GM12875 (cell line): Measurements from ENCODE around the gene FAM168A.

Experiments used
- H3K4me3 ChIP-seq: one replicate; pipeline ENCODE4 v1.5.1; 2011; ENCODE audit warnings: low read depth, low read length, control low read depth
- TF ChIP-seq, protein P1 (sequence below): IDR thresholded peaks from 2 replicates; pipeline ENCODE4 v1.5.1; 2011; ENCODE audit warnings: low read depth, mild to moderate bottlenecking, control low read depth, inconsistent platforms, low read length, moderate library complexity, borderline replicate concordance; ENCODE audit not compliant: insufficient read depth

Gene FAM168A

DNA sequence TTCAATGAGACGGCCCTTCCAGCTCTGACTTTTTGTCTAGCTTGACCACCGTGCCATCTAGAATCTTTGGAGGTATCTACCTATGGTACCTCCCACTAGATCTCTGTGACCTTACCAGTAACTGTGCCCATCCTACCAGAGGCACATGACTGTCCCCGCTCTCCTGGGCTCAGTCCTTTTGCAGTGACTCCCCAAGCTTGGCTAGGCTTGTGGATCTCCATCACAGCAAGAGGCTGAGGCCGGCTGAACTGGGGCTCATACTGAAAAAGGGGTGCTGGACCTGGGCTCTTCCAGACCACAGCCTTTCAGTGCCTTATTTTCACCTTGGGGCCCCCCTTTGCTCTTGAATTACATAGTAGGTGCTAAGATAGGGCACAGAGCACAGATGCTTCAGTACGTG lies 194.4 kb downstream of the FAM168A start:
- TF ChIP-seq, protein P1, sequence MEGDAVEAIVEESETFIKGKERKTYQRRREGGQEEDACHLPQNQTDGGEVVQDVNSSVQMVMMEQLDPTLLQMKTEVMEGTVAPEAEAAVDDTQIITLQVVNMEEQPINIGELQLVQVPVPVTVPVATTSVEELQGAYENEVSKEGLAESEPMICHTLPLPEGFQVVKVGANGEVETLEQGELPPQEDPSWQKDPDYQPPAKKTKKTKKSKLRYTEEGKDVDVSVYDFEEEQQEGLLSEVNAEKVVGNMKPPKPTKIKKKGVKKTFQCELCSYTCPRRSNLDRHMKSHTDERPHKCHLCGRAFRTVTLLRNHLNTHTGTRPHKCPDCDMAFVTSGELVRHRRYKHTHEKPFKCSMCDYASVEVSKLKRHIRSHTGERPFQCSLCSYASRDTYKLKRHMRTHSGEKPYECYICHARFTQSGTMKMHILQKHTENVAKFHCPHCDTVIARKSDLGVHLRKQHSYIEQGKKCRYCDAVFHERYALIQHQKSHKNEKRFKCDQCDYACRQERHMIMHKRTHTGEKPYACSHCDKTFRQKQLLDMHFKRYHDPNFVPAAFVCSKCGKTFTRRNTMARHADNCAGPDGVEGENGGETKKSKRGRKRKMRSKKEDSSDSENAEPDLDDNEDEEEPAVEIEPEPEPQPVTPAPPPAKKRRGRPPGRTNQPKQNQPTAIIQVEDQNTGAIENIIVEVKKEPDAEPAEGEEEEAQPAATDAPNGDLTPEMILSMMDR: no peak
- no peak overlapping the region for H3K4me3 ChIP-seq

DNA sequence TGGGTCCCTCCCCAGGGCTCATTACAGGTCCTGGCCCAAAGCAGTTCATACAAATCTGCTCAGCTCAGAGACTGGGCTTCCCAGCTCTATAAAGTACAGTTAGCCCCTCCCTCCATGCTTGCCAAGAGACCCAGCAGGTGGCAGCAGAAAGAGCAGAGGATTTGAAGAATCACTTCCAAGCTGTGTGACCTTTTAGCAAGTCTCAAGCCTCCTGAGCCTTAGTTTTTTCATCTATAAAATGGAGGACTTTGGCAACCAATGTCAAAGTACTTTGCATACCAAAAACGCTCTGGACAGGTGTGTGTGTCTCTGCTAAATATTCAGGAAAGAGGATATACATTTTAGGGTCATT lies 195.1 kb downstream of the FAM168A start:
- TF ChIP-seq, protein P1: 0 out of 2 replicates have a peak, but pooled peaks have one; percentile 40
- H3K4me3 ChIP-seq: no peak overlapping the region

DNA sequence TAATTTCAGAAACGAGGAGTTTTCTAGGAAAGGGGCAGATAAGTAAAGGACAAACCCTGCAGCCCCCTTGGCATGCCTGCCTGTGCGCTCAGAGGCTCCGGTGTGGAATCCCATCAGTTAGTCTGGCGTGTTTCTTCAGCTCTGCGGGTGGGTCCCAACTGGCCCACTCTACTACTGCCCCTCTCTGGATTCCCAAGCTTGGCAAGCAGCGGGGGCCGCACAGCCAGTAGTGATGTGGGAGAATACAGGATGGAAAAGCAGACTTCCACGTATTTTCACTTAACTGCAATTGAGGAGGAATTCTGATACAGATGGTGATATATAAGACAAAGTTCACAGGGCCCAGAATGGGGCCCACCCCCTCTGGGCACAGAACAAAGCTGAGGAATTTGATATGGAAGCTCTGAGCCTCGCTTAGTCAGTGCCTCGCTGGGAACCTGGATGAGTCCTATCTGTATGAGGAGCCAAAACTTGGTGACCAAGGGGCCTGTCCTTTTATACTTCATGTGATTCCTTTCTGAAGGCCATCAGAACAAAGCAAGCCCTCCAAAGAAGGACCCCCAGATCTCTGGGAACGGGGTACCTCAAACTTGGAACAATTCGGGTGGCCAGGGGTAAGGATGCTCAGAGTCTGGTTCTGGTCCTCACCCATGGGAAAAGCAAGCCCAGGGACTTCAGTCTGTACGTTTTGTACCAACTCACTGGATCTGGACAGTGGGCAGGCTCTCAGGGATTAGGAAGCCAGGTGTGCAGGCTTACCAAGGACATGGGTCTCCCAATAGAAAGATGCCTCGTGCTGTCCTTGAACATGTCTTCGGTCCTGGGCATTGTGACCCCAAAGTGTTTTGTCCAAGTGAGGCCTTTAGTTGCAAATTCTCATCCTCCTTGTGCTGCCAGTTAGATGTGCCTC lies 195.7 kb downstream of the FAM168A start:
- no peak overlapping the region for H3K4me3 ChIP-seq
- TF ChIP-seq, protein P1: no peak

DNA sequence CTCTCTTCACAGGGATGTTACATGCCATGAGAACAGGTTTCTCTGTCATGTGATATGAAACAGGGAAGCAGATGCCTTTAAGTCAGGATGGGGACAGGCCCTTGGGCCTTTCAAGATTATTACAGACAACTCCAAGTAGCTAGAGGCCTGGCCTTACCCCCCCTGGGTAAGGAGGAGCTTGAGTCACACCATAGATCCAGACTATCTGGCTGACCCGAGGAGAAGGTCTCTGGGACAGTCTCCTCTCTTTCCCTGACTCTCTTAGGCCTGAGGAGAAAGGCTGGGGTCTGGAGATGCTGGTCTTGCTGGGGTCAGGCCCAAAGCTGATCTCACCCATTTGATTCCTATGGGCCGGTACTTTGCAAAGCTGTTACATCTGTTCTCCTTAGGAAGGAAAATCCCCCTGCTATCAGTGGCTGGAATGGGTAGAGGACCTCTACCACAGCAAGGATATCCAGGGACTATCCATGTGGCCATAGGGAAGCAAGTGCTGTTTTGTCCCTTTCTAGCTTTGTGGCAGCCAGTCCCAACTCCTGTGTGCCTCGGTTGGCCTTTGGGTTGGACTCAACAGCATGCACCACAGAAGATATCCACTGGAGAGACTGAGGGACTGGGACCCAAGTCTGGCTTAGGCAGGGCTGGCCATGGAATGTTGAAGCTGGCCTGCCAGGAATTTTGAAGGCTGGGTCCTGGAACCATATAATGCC lies 196.5 kb downstream of the FAM168A start:
- TF ChIP-seq, protein P1: no peak
- H3K4me3 ChIP-seq: no peak overlapping the region

DNA sequence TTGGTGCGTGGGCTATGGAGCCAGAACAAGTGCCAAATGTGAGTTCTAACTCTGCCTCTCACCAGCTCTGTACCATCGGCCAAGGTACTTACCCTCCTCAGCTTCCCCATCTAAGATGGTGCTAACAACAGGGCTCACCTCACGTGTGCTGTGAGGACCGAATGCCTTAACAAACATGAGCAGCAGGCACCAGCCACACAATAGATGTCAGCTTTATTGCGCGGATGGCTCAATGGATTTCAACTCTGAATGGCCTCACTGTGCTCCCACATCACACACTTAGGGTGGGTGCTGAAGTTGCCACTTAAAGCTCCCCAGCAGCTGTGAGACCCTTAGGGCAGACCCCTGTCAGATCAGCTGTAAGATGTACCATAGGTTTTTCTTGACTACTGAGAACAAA lies 197.6 kb downstream of the FAM168A start:
- H3K4me3 ChIP-seq: no peak overlapping the region
- TF ChIP-seq, protein P1: no peak

DNA sequence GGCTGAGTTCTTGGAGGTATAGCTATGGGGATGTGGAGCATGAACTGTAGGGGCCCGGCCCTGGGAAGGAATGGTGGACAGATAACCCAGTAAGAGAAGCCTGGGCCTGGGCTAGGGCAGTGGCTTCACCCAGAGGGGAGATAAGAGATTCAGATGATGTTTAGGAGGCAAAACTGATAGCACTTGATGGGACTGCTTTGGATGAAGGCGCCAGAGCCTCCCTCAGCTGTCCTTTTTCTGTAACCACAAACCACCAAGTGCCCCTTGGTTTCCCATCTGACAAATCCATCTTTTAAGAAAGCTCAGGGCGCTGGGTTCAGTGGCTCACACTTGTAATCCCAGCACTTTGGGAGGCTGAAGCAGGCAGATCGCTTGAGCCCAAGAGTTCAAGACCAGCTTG lies 198.3 kb downstream of the FAM168A start:
- TF ChIP-seq, protein P1: no peak
- no peak overlapping the region for H3K4me3 ChIP-seq
